Adrenal gland (tissue), 5 donors: ENCODE data around the gene IL3RA.

Experiments used
- CTCF ChIP-seq, 6 experiments: fragments of 450-650 bp in 4 of 6; fragments of 200-600 bp in 2 of 6; sonication (generic) in 1 of 6; IDR thresholded peaks; 1 replicate in 5 of 6; 2 replicates in 1 of 6; pipeline versions ENCODE4 v1.5.1 to v1.8.0; 2016 to 2021; ENCODE audit warnings: antibody characterized with exemption in 6 of 6, mild to moderate bottlenecking in 2 of 6, moderate library complexity in 1 of 6
- POLR2A ChIP-seq, 2 donors: fragments of 450-650 bp; IDR thresholded peaks; one replicate each; pipeline ENCODE4 v1.6.1; 2017; ENCODE audit warnings: antibody characterized with exemption in 2 of 2, mild to moderate bottlenecking in 2 of 2, moderate library complexity in 1 of 2
- donor health status: DM: no; HTN: no; CAD: no.

GRCh38 chrX:1394731-1395501 is 58.3 kb downstream of the IL3RA start:
- TF ChIP-seq CTCF (IDR thresholded peaks at IDR 0.05) (no peak), POLR2A (IDR thresholded peaks at IDR 0.05) (no peak)
